Measurements from ENCODE around the gene HRAS.
"Not testable (repeated sequence)": the region's sequence is repeated elsewhere in the genome, so short reads cannot be mapped to it uniquely, and the experiment has no call there.

HRAS gene

GRCh38 chr11:535519-536454 is at the start of gene HRAS:
HRAS (minus strand) TSS chr11:535576.
- peak; percentile 92 for DNase-seq

- DNase-seq, result no peak
These were observed 48.9 kb upstream of the HRAS start for GRCh38 chr11:584287-584686.

GRCh38 chr11:581752-582151 is 46.4 kb upstream of the HRAS start:
- DNase-seq, result no peak

- DNase-seq, result no peak
These were observed 46.0 kb upstream of the HRAS start for GRCh38 chr11:581342-581741.

GRCh38 chr11:579830-580601 is 44.6 kb upstream of the HRAS start:
- DNase-seq, result no peak

- DNase-seq, result no peak
These were observed 43.1 kb upstream of the HRAS start for GRCh38 chr11:578276-579035.

- DNase-seq, result no peak
These were observed 42.2 kb upstream of the HRAS start for GRCh38 chr11:577611-577894.

- DNase-seq, result no peak
These were observed 41.6 kb upstream of the HRAS start for GRCh38 chr11:576811-577610.

- peak; percentile 93 for DNase-seq
These were observed 40.8 kb upstream of the HRAS start, which contains the start of gene PHRF1 for GRCh38 chr11:575996-576768. PHRF1 (plus strand) TSS chr11:576470; CDS start chr11:581513, 5,043 bp downstream.

GRCh38 chr11:575313-575995 is 40.1 kb upstream of the HRAS start:
- peak; percentile 89 for DNase-seq

GRCh38 chr11:574632-575312 is 39.4 kb upstream of the HRAS start:
- DNase-seq, result no peak

GRCh38 chr11:574031-574570 is 38.7 kb upstream of the HRAS start:
- not testable (repeated sequence) for DNase-seq

- no peak for DNase-seq
These were observed 37.9 kb upstream of the HRAS start for GRCh38 chr11:573146-573759.

GRCh38 chr11:571802-572185 is 36.4 kb upstream of the HRAS start:
- DNase-seq, result no peak

GRCh38 chr11:569158-569885 is 33.9 kb upstream of the HRAS start:
- DNase-seq, result no peak

GRCh38 chr11:568306-569157 is 33.2 kb upstream of the HRAS start:
- peak; percentile 94 for DNase-seq

- DNase-seq, result no peak
These were observed 32.4 kb upstream of the HRAS start for GRCh38 chr11:567629-568292.

Data from COR-L47 (cell line).